HEK293 (cell line): ENCODE measurements around the gene NNT.
"Not testable (repeated sequence)": the region's sequence is repeated elsewhere in the genome, so short reads cannot be mapped to it uniquely, and the experiment has no call there.

Experiments used
- CTCF ChIA-PET: fragments of 350-600 bp; formaldehyde crosslinking; extraction: SDS; loops from one replicate; lab custom pipeline; 2021; ENCODE audit warnings: antibody characterized with exemption; lab: Yijun Ruan, JAX
- POLR2A ChIA-PET: fragments of 300-600 bp; formaldehyde crosslinking; extraction: SDS; loops from one replicate; lab custom pipeline; 2020; ENCODE audit warnings: antibody characterized with exemption, inconsistent platforms; lab: Yijun Ruan, JAX
- H3K27ac ChIP-seq: fragments of 200-500 bp; sonication (Bioruptor generic); 2 replicates; pipeline ENCODE4 v1.5.1; 2014; ENCODE audit warnings: low read depth, low read length, control low read depth, inconsistent platforms; ENCODE audit errors: extremely low read depth
- H3K36me3 ChIP-seq, 2 experiments: fragments of 200-500 bp in 1 of 2; sonication (Bioruptor generic) in 1 of 2; 1 replicate in 1 of 2; 2 replicates in 1 of 2; pipeline ENCODE4 v1.5.1; 2014 to 2017; ENCODE audit warnings: inconsistent platforms in 2 of 2, low read length in 2 of 2; ENCODE audit not compliant: control insufficient read depth in 2 of 2, insufficient read depth in 1 of 2
- H3K4me1 ChIP-seq: fragments of 200-500 bp; sonication (Bioruptor generic); 2 replicates; pipeline ENCODE4 v1.5.1; 2014; ENCODE audit warnings: mild to moderate bottlenecking, low read length, inconsistent platforms; ENCODE audit not compliant: control insufficient read depth, insufficient read depth
- H3K4me3 ChIP-seq: 2 replicates; pipeline ENCODE4 v1.5.1; 2011; ENCODE audit warnings: low read depth, mild to moderate bottlenecking, control low read depth, low read length, moderate library complexity
- H3K9me3 ChIP-seq: fragments of 200-500 bp; sonication (Bioruptor generic); 2 replicates; pipeline ENCODE4 v1.5.1; 2014; ENCODE audit warnings: low read depth, low read length, inconsistent platforms; ENCODE audit not compliant: control insufficient read depth, insufficient read depth
- GFI1B ChIP-seq: fragments of 450-650 bp; formaldehyde crosslinking; IDR thresholded peaks from 2 replicates; pipeline ENCODE4 v1.5.1; 2016; ENCODE audit warnings: missing biosample characterization, missing genetic modification characterization
- ZNF223 ChIP-seq: fragments of 450-650 bp; formaldehyde crosslinking; IDR thresholded peaks from 2 replicates; pipeline ENCODE4 v1.5.1; 2016; ENCODE audit warnings: missing biosample characterization, missing genetic modification characterization
- ZNF302 ChIP-seq: fragments of 450-650 bp; formaldehyde crosslinking; IDR thresholded peaks from 2 replicates; pipeline ENCODE4 v1.5.1; 2016; ENCODE audit warnings: missing biosample characterization, missing genetic modification characterization, low read depth
- ZNF341 ChIP-seq: fragments of 450-650 bp; formaldehyde crosslinking; IDR thresholded peaks from 2 replicates; pipeline ENCODE4; 2016; ENCODE audit warnings: low read depth, missing biosample characterization, missing genetic modification characterization
- ZNF426 ChIP-seq: fragments of 450-650 bp; formaldehyde crosslinking; IDR thresholded peaks from 2 replicates; pipeline ENCODE4 v1.5.1; 2017; ENCODE audit warnings: missing biosample characterization, missing genetic modification characterization, mild to moderate bottlenecking, inconsistent platforms, moderate library complexity
- ZNF548 ChIP-seq: fragments of 450-650 bp; formaldehyde crosslinking; IDR thresholded peaks from 2 replicates; pipeline ENCODE4 v1.5.1; 2016; ENCODE audit warnings: missing biosample characterization, missing genetic modification characterization
- ZNF654 ChIP-seq: fragments of 450-650 bp; formaldehyde crosslinking; IDR thresholded peaks from 2 replicates; pipeline ENCODE4 v1.5.1; 2016; ENCODE audit warnings: low read depth, missing biosample characterization, missing genetic modification characterization
- ZNF792 ChIP-seq: fragments of 450-650 bp; formaldehyde crosslinking; IDR thresholded peaks from 2 replicates; pipeline ENCODE4 v1.5.1; 2016; ENCODE audit warnings: missing biosample characterization, missing genetic modification characterization
- TF ChIP-seq, protein P1 (sequence below): fragments of 450-650 bp; formaldehyde crosslinking; IDR thresholded peaks from 2 replicates; pipeline ENCODE4 v1.5.1; 2016; ENCODE audit warnings: missing biosample characterization, missing genetic modification characterization
- TF ChIP-seq, protein P2 (sequence below): fragments of 450-650 bp; formaldehyde crosslinking; IDR thresholded peaks from 2 replicates; pipeline ENCODE4 v1.5.1; 2016; ENCODE audit warnings: missing biosample characterization, missing genetic modification characterization
- TF ChIP-seq, protein P3 (sequence below): fragments of 450-650 bp; formaldehyde crosslinking; IDR thresholded peaks from 2 replicates; pipeline ENCODE4 v1.5.1; 2016; ENCODE audit warnings: missing biosample characterization, missing genetic modification characterization, low read depth

Gene NNT

DNA sequence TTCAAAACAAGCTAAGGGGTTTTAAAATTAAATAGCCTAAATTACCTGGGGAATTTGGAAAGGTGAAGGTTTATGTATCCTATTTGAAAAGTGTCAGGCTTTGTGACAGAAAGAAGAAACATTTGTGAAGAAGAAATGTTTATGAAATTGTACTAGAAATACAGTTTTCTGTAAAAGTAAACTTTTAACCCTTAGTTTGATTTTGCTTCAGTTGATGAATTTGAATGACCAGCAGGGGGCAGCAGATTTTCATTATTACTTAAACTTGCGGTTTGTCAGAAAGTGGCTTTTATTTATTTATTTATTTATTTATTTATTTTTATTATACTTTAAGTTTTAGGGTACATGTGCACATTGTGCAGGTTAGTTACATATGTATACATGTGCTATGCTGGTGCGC lies 58.1 kb downstream of the NNT start:
- ChIA-PET POLR2A (no interaction called here), CTCF (interaction anchor here (0.6 to 1.4 kb wide), 9 partner anchors 9 to 1239 kb away, joined by 3 to 7 read pairs (median 3); no protein-coding TSS in a partner anchor)
- Histone ChIP-seq H3K4me3 (no peak overlapping the region), H3K27ac (no peak overlapping the region), H3K36me3 (peaks cover 30 to 47% of the 10 kb centered on the region in 2 experiments), H3K4me1 (no peaks in the 10 kb centered on the region), H3K9me3 (no peaks in the 10 kb centered on the region)
- TF ChIP-seq ZNF223 (no peak), GFI1B (tag by site-specific recombination) (no peak), ZNF654 (peak; percentile 35), ZNF302 (tag by site-specific recombination) (no peak)

DNA sequence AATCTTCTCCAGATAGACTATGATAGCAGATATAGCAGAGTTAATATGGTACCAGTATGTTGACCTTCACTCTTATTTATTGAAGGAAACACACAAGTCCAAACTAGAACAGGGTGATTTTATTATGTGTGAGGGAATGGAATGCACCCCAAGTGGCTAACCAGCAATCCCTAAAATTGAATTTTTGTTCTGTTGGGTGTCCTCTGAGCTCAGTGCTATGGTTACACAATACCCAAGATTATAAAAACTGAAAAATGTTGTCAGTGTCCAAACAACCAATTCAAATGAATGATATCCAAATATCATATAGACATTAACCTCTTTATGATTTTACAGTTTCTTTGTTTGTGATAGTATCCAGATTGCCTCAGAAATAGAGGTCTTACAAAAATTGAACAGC lies 60.9 kb downstream of the NNT start:
- ChIA-PET CTCF (interaction anchor here (0.6 kb wide), 2 partner anchors 45 to 91 kb away, joined by 3 read pairs; no protein-coding TSS in a partner anchor), POLR2A (no interaction called here)
- H3K4me1 ChIP-seq = no peaks in the 10 kb centered on the region
- H3K4me3 ChIP-seq = no peak overlapping the region
- TF ChIP-seq ZNF426 (tag by site-specific recombination) = no peak
- TF ChIP-seq ZNF341 (tag by site-specific recombination) = no peak
- no peak for TF ChIP-seq ZNF548
- TF ChIP-seq, protein P1, sequence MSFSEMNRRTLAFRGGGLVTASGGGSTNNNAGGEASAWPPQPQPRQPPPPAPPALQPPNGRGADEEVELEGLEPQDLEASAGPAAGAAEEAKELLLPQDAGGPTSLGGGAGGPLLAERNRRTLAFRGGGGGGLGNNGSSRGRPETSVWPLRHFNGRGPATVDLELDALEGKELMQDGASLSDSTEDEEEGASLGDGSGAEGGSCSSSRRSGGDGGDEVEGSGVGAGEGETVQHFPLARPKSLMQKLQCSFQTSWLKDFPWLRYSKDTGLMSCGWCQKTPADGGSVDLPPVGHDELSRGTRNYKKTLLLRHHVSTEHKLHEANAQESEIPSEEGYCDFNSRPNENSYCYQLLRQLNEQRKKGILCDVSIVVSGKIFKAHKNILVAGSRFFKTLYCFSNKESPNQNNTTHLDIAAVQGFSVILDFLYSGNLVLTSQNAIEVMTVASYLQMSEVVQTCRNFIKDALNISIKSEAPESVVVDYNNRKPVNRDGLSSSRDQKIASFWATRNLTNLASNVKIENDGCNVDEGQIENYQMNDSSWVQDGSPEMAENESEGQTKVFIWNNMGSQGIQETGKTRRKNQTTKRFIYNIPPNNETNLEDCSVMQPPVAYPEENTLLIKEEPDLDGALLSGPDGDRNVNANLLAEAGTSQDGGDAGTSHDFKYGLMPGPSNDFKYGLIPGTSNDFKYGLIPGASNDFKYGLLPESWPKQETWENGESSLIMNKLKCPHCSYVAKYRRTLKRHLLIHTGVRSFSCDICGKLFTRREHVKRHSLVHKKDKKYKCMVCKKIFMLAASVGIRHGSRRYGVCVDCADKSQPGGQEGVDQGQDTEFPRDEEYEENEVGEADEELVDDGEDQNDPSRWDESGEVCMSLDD = no peak
- TF ChIP-seq, protein P2, sequence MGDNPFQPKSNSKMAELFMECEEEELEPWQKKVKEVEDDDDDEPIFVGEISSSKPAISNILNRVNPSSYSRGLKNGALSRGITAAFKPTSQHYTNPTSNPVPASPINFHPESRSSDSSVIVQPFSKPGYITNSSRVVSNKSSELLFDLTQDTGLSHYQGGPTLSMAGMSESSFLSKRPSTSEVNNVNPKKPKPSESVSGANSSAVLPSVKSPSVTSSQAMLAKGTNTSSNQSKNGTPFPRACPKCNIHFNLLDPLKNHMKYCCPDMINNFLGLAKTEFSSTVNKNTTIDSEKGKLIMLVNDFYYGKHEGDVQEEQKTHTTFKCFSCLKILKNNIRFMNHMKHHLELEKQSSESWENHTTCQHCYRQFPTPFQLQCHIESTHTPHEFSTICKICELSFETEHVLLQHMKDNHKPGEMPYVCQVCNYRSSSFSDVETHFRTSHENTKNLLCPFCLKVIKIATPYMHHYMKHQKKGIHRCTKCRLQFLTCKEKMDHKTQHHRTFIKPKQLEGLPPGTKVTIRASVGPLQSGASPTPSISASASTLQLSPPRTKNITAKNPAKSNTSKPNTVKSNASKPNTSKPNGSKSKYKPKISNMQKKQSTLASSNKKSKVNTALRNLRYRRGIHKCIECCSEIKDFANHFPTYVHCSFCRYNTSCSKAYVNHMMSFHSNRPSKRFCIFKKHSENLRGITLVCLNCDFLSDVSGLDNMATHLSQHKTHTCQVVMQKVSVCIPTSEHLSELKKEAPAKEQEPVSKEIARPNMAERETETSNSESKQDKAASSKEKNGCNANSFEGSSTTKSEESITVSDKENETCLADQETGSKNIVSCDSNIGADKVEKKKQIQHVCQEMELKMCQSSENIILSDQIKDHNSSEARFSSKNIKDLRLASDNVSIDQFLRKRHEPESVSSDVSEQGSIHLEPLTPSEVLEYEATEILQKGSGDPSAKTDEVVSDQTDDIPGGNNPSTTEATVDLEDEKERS (tag by site-specific recombination) = no peak
- H3K27ac ChIP-seq = no peak overlapping the region
- peaks cover 14 to 29% of the 10 kb centered on the region in 2 experiments for H3K36me3 ChIP-seq
- H3K9me3 ChIP-seq = no peaks in the 10 kb centered on the region

DNA sequence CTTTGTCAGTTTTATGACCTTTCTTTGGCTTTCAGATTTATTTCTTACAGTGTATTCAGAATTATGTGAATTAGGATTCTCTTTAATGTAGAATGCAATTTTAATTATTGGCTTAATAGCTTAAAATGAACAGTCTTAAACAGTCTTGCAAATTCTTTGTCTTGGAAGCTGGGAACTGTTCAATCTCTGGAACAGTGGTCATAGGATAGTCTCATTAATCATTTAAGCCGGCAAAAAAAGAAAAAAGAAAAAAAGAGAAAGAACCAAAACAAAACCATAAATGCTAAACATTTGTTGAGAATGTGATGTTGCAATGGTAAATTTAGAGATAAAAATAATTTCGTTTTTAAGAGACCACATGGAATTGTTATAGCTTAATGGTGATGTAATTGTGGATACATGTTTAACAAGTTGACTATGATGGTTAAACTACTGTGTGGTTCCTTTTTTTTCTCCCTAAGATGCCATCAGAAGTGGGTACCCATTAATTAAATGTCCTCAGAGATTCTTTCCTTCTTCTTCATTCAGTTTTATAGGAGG lies 61.6 kb downstream of the NNT start:
- ChIA-PET CTCF (interaction anchor here (0.6 kb wide), 1 partner anchor 45 kb away, joined by 3 read pairs; no protein-coding TSS in a partner anchor), POLR2A (no interaction called here)
- TF ChIP-seq ZNF792 = no peak
- TF ChIP-seq, protein P3, sequence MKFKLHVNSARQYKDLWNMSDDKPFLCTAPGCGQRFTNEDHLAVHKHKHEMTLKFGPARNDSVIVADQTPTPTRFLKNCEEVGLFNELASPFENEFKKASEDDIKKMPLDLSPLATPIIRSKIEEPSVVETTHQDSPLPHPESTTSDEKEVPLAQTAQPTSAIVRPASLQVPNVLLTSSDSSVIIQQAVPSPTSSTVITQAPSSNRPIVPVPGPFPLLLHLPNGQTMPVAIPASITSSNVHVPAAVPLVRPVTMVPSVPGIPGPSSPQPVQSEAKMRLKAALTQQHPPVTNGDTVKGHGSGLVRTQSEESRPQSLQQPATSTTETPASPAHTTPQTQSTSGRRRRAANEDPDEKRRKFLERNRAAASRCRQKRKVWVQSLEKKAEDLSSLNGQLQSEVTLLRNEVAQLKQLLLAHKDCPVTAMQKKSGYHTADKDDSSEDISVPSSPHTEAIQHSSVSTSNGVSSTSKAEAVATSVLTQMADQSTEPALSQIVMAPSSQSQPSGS (tag by site-specific recombination) = peak; percentile 57
- H3K4me1 ChIP-seq = no peaks in the 10 kb centered on the region
- H3K4me3 ChIP-seq = no peak overlapping the region
- H3K27ac ChIP-seq = no peak overlapping the region
- peaks cover 8 to 23% of the 10 kb centered on the region in 2 experiments for H3K36me3 ChIP-seq
- no peaks in the 10 kb centered on the region for H3K9me3 ChIP-seq

DNA sequence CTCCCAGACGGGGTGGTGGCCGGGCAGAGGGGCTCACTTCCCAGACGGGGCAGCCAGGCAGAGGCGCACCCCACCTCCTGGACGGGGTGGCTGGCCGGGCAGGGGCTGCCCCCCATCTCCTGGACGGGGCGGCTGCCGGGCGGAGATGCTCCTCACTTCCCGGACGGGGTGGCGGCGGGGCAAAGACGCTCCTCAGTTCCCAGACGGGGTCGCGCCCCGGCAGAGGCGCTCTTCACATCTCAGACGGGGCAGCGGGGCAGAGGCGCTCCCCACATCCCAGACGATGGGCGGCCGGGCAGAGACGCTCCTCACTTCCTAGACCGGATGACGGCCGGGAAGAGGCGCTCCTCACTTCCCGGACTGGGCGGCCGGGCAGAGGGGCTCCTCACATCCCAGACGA lies 62.8 kb downstream of the NNT start:
- H3K9me3 ChIP-seq, H3K4me3 ChIP-seq, POLR2A ChIA-PET, CTCF ChIA-PET, H3K27ac ChIP-seq, H3K4me1 ChIP-seq: not testable (repeated sequence)
- H3K36me3 ChIP-seq = peaks cover 3 to 11% of the 10 kb centered on the region in 2 experiments

DNA sequence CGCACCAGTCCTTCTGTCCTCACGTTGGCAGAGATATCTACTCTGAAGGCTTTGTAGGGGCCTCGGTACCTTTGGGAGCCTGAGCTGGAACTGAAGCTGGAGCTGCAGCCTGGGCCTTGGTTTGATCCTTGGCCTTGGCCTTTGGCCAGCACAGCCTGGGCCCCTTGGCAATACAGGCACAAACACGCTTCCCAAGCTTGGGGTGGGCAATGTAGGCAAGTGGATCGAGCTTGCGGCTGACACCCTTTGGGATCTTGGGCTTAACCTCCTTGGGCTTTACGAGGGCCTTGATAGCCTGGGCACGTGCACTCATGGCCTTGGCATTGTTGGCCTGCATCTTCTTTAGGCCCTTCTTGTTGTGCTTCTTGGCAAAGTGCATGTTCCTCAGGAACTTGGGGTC lies 63.7 kb downstream of the NNT start:
- POLR2A ChIA-PET, H3K9me3 ChIP-seq, H3K36me3 ChIP-seq, H3K27ac ChIP-seq, H3K4me3 ChIP-seq, H3K4me1 ChIP-seq, CTCF ChIA-PET: not testable (repeated sequence)
